Endodermal cell (in vitro differentiated cells): ENCODE results near the gene LYPD6. TPM values are rescaled to one million over a fixed set of nuclear protein-coding genes. Genes with fewer than 3 reads are reported as not detected.
A peak's percentile ranks its signal among the peaks of the same experiment; 100 is the strongest.

Experiments used
- DNase-seq: peaks from one replicate; pipeline ENCODE4 v3.0.0-alpha.2; 2017
- H3K27ac ChIP-seq: 2 replicates; pipeline ENCODE4 v1.5.1; 2013; ENCODE audit warnings: mild to moderate bottlenecking, low read depth, low read length, moderate library complexity
- H3K27me3 ChIP-seq: 2 replicates; pipeline ENCODE4 v1.6.1; 2013; ENCODE audit warnings: mild to moderate bottlenecking, low read length, moderate library complexity; ENCODE audit not compliant: insufficient read depth, control insufficient read depth, poor library complexity, severe bottlenecking
- H3K36me3 ChIP-seq: 2 replicates; pipeline ENCODE4 v1.7.0; 2013; ENCODE audit warnings: mild to moderate bottlenecking, low read length, moderate library complexity; ENCODE audit not compliant: control insufficient read depth, insufficient read depth
- H3K4me1 ChIP-seq: one replicate; pipeline ENCODE4 v1.7.0; 2013; ENCODE audit warnings: low read length; ENCODE audit not compliant: control insufficient read depth, insufficient read depth
- H3K4me3 ChIP-seq: 2 replicates; pipeline ENCODE4 v1.5.1; 2013; ENCODE audit warnings: mild to moderate bottlenecking, low read length, moderate library complexity
- H3K9ac ChIP-seq: 2 replicates; pipeline ENCODE4 v1.6.1; 2013; ENCODE audit warnings: mild to moderate bottlenecking, low read length, moderate library complexity; ENCODE audit not compliant: poor library complexity, severe bottlenecking; ENCODE audit errors: extremely low read depth
- H3K9me3 ChIP-seq: 2 replicates; pipeline ENCODE4 v1.6.1; 2013; ENCODE audit warnings: mild to moderate bottlenecking, low read length, moderate library complexity; ENCODE audit not compliant: control insufficient read depth
- H3K27ac Mint-ChIP-seq: 2 replicates; pipeline ENCODE4 v1.8.0; 2020; ENCODE audit warnings: mixed read lengths
- H3K27me3 Mint-ChIP-seq: 2 replicates; pipeline ENCODE4 v1.8.0; 2021; ENCODE audit warnings: mild to moderate bottlenecking, mixed read lengths; ENCODE audit not compliant: insufficient read depth
- H3K36me3 Mint-ChIP-seq: 2 replicates; pipeline ENCODE4 v1.8.0; 2020; ENCODE audit warnings: low read depth, mixed read lengths
- H3K4me1 Mint-ChIP-seq: 2 replicates; pipeline ENCODE4 v1.8.0; 2020; ENCODE audit warnings: mixed read lengths
- H3K4me3 Mint-ChIP-seq: 2 replicates; pipeline ENCODE4 v1.8.0; 2020; ENCODE audit warnings: mild to moderate bottlenecking, moderate library complexity, mixed read lengths
- H3K9me3 Mint-ChIP-seq: 2 replicates; pipeline ENCODE4 v1.8.0; 2020; ENCODE audit warnings: mild to moderate bottlenecking, mixed read lengths
- WGBS, 2 experiments: methylation state at CpG; one replicate each; pipeline versions ENCODE4 v1.1.5 to v1.1.7; 2013; ENCODE audit warnings: missing lambda C conversion rate in 2 of 2, mixed read lengths in 1 of 2; ENCODE audit not compliant: insufficient coverage in 1 of 2, insufficient read length in 1 of 2; 5-methylcytosine and 5-hydroxymethylcytosine counted together
- total RNA-seq, 2 donors: library from RNA; stranded (reverse); fragmentation: NEBNext Ultra II Directional in 1 of 2; extraction: Animal tissue kit (Norgen Biotek cat#: 25700) in 1 of 2; gene quantifications; 2 replicates in 1 of 2; 3 replicates in 1 of 2; pipeline ENCODE4 v1.2.1, GENCODE V29; 2021
- TF ChIP-seq, protein P1 (sequence below): fragments of 200-600 bp; sonication (generic); conservative IDR thresholded peaks from 2 replicates; pipeline ENCODE4 v1.5.0; 2021; ENCODE audit warnings: antibody characterized with exemption, mild to moderate bottlenecking

Gene LYPD6
- total RNA-seq, 2 donors from 2014 or later, result 6.7 to 8.5 TPM

DNA sequence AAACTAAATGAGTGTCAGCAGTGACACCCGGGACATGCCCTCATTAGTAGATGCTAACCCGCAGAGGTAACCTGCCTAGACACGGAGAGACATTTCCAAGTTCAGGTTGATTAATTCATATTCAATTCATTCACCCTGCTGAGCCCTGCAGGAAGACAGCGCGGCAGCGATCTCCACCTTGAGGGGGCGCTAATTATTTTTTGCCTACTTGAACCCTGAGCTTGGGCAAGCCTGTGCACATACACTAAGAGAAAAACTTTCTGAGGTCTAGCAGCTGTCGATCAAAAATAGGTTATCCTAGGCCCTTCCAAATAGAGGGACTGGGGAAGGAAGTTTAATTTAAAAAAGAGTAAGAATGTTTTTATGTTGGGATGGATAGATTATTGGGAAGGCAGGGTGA lies 1.3 kb upstream of the LYPD6 start:
- H3K4me1 Mint-ChIP-seq, result peaks cover 20% of the 10 kb centered on the region
- H3K9me3 Mint-ChIP-seq, result no peaks in the 10 kb centered on the region
- peak overlapping the region; percentile 75 for H3K4me3 Mint-ChIP-seq
- peaks cover 27% of the 10 kb centered on the region for H3K27me3 ChIP-seq
- TF ChIP-seq, protein P1, sequence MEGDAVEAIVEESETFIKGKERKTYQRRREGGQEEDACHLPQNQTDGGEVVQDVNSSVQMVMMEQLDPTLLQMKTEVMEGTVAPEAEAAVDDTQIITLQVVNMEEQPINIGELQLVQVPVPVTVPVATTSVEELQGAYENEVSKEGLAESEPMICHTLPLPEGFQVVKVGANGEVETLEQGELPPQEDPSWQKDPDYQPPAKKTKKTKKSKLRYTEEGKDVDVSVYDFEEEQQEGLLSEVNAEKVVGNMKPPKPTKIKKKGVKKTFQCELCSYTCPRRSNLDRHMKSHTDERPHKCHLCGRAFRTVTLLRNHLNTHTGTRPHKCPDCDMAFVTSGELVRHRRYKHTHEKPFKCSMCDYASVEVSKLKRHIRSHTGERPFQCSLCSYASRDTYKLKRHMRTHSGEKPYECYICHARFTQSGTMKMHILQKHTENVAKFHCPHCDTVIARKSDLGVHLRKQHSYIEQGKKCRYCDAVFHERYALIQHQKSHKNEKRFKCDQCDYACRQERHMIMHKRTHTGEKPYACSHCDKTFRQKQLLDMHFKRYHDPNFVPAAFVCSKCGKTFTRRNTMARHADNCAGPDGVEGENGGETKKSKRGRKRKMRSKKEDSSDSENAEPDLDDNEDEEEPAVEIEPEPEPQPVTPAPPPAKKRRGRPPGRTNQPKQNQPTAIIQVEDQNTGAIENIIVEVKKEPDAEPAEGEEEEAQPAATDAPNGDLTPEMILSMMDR, result peak; percentile 77
- WGBS, 2 experiments, result 58 to 78% methylated on average over 8 of the region's 8 CpGs
- H3K9ac ChIP-seq, result no peak overlapping the region
- H3K36me3 Mint-ChIP-seq, result no peaks in the 10 kb centered on the region
- H3K27me3 Mint-ChIP-seq, result peaks cover 25% of the 10 kb centered on the region
- H3K4me1 ChIP-seq, result no peaks in the 10 kb centered on the region
- H3K9me3 ChIP-seq, result no peaks in the 10 kb centered on the region
- no peaks in the 10 kb centered on the region for H3K36me3 ChIP-seq
- H3K27ac Mint-ChIP-seq, result no peak overlapping the region
- peak; percentile 77 for DNase-seq
- no peak overlapping the region for H3K4me3 ChIP-seq
- no peak overlapping the region for H3K27ac ChIP-seq

DNA sequence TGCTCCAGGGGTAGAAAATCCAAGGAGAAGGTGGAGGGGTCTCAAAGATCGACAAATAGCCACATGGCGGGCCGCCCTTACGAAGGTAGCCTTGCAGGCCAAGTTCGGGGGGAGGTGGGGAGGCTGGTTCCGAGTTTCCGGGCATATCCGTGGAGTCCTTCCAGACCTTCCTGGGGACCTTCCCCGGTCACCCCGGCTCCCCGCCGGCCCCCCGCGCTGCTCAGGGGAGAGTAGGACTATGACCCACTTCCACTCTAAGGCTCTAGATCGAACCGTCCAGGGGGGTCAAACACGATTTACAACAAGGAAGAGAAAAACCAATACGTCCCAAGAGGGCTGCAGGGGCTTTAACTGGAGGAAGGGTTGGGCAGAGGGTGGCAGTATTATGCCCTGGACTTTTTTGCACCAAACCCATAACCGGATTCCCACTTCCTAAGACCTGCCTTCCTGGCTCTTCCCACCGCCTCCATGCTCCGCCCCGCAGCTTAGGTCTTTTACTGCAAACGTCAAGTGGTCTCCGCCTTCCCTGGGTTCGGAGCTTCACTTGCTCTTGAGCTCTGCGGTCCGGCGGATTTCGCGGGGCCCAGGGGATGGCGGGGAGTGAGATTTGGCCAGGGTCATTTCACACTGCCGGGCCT lies 779 bp upstream of the LYPD6 start:
- peaks cover 27% of the 10 kb centered on the region for H3K27me3 ChIP-seq
- no peaks in the 10 kb centered on the region for H3K9me3 ChIP-seq
- DNase-seq, result peak; percentile 91
- no peak overlapping the region for H3K27ac ChIP-seq
- Mint-ChIP-seq H3K36me3 (no peaks in the 10 kb centered on the region), H3K27me3 (peaks cover 24% of the 10 kb centered on the region), H3K9me3 (no peaks in the 10 kb centered on the region), H3K27ac (peak overlapping the region; percentile 80), H3K4me1 (peaks cover 20% of the 10 kb centered on the region), H3K4me3 (peak overlapping the region; percentile 75)
- H3K9ac ChIP-seq, result no peak overlapping the region
- H3K4me3 ChIP-seq, result peak overlapping the region; percentile 84
- H3K36me3 ChIP-seq, result no peaks in the 10 kb centered on the region
- 29 to 36% methylated on average over 5 to 32 of the region's 32 CpGs for WGBS, 2 experiments
- TF ChIP-seq, protein P1, result no peak
- H3K4me1 ChIP-seq, result no peaks in the 10 kb centered on the region

DNA sequence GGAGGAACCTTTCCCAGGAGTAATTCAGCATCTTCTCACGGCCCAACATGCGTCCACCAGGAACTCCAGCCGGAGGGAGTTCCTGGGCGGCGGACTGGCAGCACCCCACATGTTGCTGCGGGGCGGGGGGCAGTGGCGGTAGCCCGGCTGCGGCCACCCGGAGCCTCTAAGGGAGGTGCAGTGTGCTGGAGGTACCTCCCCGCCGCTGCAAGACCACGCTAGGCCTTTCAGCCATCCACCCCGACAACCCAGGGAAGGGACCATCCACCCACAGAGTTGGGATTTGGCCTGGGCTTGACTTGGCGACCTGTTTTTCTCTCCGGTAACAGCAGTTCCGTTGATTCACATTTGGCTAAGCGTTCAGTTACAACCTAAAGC lies 625 bp downstream of the LYPD6 start:
- no peaks in the 10 kb centered on the region for H3K4me1 ChIP-seq
- WGBS, 2 experiments, result 5% methylated on average over 16 to 19 of the region's 19 CpGs
- Mint-ChIP-seq H3K9me3 (no peaks in the 10 kb centered on the region), H3K27ac (no peak overlapping the region), H3K4me1 (peaks cover 20% of the 10 kb centered on the region), H3K36me3 (no peaks in the 10 kb centered on the region), H3K27me3 (peaks cover 24% of the 10 kb centered on the region), H3K4me3 (peak overlapping the region; percentile 75)
- H3K9ac ChIP-seq, result peak overlapping the region; percentile 9
- no peaks in the 10 kb centered on the region for H3K36me3 ChIP-seq
- H3K4me3 ChIP-seq, result peak overlapping the region; percentile 83
- no peak overlapping the region for H3K27ac ChIP-seq
- no peaks in the 10 kb centered on the region for H3K9me3 ChIP-seq
- peak; percentile 76 for DNase-seq
- peaks cover 27% of the 10 kb centered on the region for H3K27me3 ChIP-seq
- TF ChIP-seq, protein P1, result no peak
